Fibroblast of skin of scalp (primary cell): ENCODE results near the gene WDR82.

ENCODE experiments used
- DNase-seq: peaks from one replicate; pipeline ENCODE4 v3.0.0-alpha.2; 2013

The WDR82 gene

GRCh38 chr3:52254608-52255007 is 23.8 kb downstream of the WDR82 start:
- DNase-seq: no peak

- no peak for DNase-seq
Observed at GRCh38 chr3:52253314-52254304, 24.8 kb downstream of the WDR82 start.

GRCh38 chr3:52250122-52250521 is 28.3 kb downstream of the WDR82 start:
- DNase-seq: no peak

- no peak for DNase-seq
Observed at GRCh38 chr3:52249683-52250082, 28.8 kb downstream of the WDR82 start.

GRCh38 chr3:52248816-52249547 is 29.5 kb downstream of the WDR82 start:
- DNase-seq: no peak

- no peak for DNase-seq
Observed at GRCh38 chr3:52248165-52248541, 30.3 kb downstream of the WDR82 start.

- DNase-seq: no peak
Observed at GRCh38 chr3:52247409-52248164, 30.9 kb downstream of the WDR82 start.

- DNase-seq: no peak
Observed at GRCh38 chr3:52246728-52247408, 31.6 kb downstream of the WDR82 start.

GRCh38 chr3:52246264-52246620 is 32.2 kb downstream of the WDR82 start:
- DNase-seq: no peak

GRCh38 chr3:52245322-52246263 is 32.9 kb downstream of the WDR82 start, which contains the start of gene PPM1M:
PPM1M (plus strand) TSS chr3:52245759; CDS start chr3:52245825, 66 bp downstream.
- DNase-seq: peak; percentile 63

- DNase-seq: peak; percentile 46
Observed at GRCh38 chr3:52243791-52244628, 34.4 kb downstream of the WDR82 start.

GRCh38 chr3:52242039-52242438 is 36.4 kb downstream of the WDR82 start:
- DNase-seq: no peak

GRCh38 chr3:52240886-52241370 is 37.5 kb downstream of the WDR82 start:
- no peak for DNase-seq

GRCh38 chr3:52240059-52240885 is 38.2 kb downstream of the WDR82 start:
- DNase-seq: peak; percentile 91

- DNase-seq: peak; percentile 85
Observed at GRCh38 chr3:52238761-52239701, 39.4 kb downstream of the WDR82 start, which contains the start of gene TWF2. TWF2 (minus strand) TSS chr3:52239158; CDS start chr3:52239016, 142 bp downstream.

- DNase-seq: no peak
Observed at GRCh38 chr3:52238193-52238760, 40.2 kb downstream of the WDR82 start.

GRCh38 chr3:52237657-52238172 is 40.7 kb downstream of the WDR82 start:
- DNase-seq: peak; percentile 87
